Activated T-cell treated with anti-CD3 and anti-CD28 coated beads, Interleukin-2, amount 50 U/mL, for 1 hour (primary cell): ENCODE data around the gene ERCC6L.

ENCODE experiments used
- DNase-seq: peaks from one replicate; pipeline ENCODE4 v3.0.0-alpha.2; 2020

The ERCC6L gene

GRCh38 chrX:72165551-72165950 lies 73.3 kb downstream of the ERCC6L start:
- DNase-seq = no peak

DNA sequence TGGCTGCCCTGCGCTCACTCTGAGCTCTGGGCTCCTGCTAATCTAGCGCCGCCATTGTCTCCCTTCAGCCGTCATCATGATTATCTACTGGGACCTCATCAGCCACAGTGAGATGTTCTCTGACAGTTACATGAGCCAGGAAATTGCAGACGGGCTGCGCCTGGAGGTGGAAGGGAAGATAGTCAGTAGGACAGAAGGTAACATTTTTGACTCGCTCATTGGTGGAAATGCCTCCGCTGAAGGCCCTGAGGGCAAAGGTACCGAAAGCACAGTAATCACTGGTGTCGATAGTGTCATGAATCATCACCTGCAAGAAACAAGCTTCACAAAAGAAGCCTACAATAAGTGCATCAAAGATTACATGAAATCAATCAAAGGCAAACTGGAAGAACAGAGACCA lies 79.1 kb downstream of the ERCC6L start:
- no peak for DNase-seq

DNA sequence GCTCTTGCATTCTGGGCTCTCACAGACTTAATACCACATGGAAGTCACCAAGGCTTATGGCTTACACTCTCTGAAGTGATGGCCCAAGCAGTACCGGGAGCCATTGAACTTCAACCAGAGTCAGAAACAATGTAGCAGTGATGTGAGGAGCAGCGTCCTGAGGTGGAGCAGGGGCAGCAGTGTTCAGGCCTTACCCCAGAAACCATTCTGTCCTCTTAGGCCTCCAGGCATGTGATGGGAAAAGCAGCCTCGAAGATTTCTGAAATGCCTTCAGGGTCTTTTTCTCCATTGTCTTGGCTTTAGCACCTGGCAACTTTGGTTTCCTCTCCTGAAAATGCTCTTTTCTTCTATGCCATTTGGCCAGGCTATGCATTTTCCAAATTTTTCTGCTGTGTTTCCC lies 80.1 kb downstream of the ERCC6L start:
- DNase-seq = no peak
